Fibroblast of mammary gland (primary cell): Measurements from ENCODE around the gene SMOC1.
A peak's percentile ranks its signal among the peaks of the same experiment; 100 is the strongest.

Experiments
- DNase-seq: peaks from one replicate; pipeline ENCODE4 v3.0.0-alpha.2; 2010; ENCODE audit warnings: low read depth
- H3K4me3 ChIP-seq: 2 replicates; pipeline ENCODE4 v1.5.1; 2011; ENCODE audit warnings: low read depth, mild to moderate bottlenecking, low read length, moderate library complexity; ENCODE audit not compliant: control insufficient read depth
- TF ChIP-seq, protein P1 (sequence below): conservative IDR thresholded peaks from 2 replicates; pipeline ENCODE4 v1.5.1; 2011; ENCODE audit warnings: low read depth, low read length, inconsistent platforms; ENCODE audit not compliant: control insufficient read depth, insufficient read depth

SMOC1 gene

DNA sequence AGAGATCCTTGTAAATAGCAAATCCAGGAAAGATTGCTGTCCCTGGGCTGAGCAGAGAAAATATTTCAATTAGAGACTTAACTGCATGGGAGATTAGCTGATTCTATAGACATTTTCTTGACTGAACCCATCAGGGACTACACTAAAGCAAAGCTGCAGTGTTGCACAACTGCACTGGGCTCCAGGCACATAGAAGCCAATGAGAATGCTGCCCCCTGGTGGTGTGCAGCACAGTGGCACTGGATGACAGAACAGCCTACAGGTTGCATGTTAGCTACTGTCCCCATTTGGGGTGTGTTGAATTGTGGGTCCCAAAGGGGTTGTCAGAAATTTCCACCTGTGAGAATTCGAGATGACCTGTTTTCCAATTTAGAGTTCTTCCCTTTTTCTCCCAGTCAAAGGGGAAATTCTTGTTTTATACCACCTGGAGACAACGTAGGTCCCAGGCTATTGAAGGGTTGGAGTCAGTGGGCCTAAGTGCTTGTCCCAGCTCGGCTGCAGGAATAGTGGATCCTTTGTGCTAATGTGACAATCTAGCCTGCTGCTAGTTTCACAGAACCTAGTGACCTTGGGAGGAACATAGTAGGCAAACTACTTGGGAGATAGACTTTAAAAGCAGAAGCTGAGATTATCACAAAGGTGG lies 194.8 kb downstream of the SMOC1 start:
- TF ChIP-seq, protein P1, sequence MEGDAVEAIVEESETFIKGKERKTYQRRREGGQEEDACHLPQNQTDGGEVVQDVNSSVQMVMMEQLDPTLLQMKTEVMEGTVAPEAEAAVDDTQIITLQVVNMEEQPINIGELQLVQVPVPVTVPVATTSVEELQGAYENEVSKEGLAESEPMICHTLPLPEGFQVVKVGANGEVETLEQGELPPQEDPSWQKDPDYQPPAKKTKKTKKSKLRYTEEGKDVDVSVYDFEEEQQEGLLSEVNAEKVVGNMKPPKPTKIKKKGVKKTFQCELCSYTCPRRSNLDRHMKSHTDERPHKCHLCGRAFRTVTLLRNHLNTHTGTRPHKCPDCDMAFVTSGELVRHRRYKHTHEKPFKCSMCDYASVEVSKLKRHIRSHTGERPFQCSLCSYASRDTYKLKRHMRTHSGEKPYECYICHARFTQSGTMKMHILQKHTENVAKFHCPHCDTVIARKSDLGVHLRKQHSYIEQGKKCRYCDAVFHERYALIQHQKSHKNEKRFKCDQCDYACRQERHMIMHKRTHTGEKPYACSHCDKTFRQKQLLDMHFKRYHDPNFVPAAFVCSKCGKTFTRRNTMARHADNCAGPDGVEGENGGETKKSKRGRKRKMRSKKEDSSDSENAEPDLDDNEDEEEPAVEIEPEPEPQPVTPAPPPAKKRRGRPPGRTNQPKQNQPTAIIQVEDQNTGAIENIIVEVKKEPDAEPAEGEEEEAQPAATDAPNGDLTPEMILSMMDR = peak; percentile 92
- H3K4me3 ChIP-seq = no peak overlapping the region
- peak; percentile 74 for DNase-seq

DNA sequence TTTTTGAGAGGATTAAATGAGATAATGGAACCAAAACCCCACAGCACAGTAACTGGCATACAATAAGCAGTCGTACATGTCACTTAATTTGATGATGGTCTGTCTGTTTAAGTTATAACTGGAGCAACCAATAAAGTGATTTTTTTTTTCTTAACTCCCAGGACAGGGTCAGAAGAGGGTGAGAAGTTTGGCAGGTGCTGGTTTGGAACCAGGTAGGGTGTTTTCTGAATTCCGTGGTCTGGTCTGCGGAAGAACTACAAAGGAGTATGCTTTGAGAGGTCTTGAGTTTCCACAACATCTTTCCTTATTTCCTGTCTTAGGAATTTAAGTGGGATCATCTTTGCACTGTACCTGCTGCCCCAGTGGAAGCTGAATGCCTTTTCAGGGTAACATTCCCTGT lies 197.8 kb downstream of the SMOC1 start:
- no peak overlapping the region for H3K4me3 ChIP-seq
- no peak for DNase-seq
- TF ChIP-seq, protein P1 = no peak

DNA sequence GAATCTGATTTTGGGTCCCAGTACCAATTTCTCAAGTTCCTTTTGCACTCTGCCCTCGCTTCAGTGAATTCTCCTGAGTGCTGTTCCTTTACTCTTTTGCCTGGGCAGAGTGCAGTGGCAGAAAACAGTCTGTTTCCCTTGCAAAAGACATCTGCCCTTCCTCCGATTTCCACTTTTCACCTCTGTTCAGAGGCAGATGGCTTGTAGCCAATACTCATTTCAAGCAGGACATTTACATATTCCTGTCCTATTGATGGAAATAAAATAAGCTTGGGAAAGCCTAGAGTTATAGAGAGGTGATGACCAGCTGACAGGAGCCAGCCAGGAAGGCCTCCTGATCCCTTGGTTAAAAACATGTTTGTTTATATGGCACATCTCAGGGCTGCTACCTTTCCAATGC lies 198.5 kb downstream of the SMOC1 start:
- DNase-seq = no peak
- no peak overlapping the region for H3K4me3 ChIP-seq
- TF ChIP-seq, protein P1 = no peak

DNA sequence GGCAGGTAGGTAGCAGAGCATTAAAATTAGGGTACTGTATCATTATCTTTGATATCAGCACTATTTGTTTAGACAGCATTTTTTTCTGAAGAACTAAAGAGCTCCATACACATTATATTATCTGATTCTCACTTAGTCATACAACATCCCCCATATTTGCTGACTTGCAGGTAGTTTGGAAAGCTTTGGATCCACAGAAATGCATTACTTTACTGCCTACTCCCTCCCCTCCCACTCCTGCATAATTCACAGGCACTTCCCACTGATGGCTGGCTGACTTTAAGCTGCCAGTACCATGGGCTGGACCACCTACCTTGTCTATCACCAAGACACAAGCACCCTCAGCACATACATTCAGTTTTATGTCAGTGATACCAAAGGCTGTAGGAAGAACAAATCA lies 199.1 kb downstream of the SMOC1 start:
- TF ChIP-seq, protein P1 = no peak
- H3K4me3 ChIP-seq = no peak overlapping the region

DNA sequence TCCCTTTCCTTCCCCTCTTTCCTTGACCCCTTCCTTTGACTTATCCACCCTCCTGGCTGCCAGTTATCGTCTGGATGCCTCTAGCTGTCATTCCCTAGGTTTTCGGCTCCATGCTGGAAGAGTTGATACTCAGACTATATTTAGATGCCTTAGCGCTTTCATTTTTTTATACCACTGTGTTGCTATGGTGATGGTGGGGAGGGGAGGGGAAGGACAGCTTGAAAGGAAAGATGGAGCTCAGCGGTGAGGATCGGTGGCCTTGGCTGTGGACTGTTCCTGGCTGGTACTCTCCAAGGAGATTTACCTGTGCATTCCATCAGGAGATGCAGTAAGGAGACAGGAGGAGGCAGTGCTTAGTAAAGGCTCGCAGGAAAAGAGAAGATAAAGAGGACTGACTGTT lies 200.9 kb downstream of the SMOC1 start:
- TF ChIP-seq, protein P1 = no peak
- DNase-seq = no peak
- no peak overlapping the region for H3K4me3 ChIP-seq

More for the DNA sequence above, 199.1 kb downstream of the SMOC1 start:
- no peak for DNase-seq
